Measurements from ENCODE around the gene HTR1D.

Gene HTR1D

DNA sequence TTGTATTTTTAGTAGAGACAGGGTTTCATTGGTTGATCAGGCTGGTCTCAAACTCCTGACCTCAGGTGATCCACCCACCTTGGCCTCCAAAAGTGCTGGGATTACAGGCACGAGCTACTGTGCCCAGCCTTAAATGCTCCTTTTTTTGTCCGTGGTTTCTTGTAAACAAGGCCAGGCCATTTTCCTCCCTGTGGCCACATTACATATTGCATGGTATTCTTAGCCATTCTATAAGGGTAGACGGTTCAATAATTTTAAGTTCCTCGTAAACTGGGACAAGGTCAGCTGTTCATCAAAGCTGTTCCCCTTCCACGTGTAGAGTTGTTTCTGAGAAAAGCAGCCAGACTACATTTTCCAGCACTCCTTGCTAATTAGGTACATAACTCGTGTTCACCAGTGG is 38.4 kb downstream of the HTR1D start:
- no peak for DNase-seq

DNA sequence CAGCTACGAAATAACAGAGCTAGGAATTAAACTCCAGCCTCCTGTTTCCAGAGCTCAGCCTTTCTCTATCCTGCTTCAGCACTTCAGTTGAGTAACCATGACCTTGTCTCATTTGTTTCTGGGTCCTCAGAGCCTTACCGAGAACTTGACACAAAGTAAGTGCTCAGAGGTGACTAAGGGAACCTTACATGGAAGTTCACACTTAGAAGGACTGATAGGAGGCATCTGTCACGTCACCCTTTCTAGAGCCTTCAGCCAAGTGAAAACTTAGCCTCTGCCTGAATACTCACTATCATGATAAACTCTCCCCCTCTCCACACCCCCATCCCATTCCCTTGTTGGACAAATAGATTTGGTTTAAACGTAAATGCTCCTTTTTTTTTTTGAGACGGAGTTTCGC is 38.9 kb downstream of the HTR1D start:
- DNase-seq = no peak

DNA sequence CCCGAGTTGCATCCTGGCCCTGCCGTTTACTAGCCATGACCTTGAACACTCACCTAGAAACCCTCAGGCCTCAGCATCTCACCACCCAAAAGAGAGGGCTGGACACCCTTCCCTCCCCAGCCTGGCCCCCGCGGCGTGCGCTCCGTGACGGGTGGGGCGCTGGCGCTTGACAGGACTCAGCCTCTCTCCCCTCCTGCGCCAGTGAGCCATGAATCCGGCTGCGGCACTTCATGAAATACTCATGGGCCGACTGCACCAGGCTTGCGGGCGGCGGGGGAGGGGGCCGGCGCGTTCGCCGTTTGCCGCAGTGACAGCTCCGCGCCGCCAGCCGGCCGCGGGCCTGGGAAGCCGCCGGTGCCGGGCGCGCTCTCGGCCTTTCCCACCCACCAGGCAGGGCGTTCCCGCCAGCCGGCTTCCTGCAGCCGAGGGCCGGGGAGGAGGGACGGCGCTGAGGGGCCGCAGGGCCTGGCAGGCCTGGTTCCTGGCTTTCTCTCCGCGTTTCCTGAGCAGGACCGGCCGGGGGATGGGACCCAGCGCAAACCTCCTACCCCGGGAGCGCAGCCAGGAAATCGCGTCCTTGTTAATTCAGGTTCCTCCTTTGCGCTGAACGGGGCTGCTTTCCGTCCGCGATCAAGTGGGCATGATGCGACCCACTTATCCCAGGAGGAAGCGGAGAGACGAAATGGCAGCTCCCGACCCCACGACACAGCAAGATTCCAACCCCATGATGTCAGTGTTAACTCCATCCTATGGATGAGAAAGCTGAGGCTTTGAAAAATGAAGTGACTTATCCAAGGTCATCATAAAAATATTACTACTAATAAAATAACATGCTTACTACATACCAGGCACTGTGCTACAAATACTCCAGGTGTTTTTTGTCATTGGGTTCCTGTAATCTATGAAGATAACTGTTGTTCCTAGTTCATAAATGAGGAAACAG is 39.6 kb downstream of the HTR1D start:
- DNase-seq = peak; percentile 57 to 63

DNA sequence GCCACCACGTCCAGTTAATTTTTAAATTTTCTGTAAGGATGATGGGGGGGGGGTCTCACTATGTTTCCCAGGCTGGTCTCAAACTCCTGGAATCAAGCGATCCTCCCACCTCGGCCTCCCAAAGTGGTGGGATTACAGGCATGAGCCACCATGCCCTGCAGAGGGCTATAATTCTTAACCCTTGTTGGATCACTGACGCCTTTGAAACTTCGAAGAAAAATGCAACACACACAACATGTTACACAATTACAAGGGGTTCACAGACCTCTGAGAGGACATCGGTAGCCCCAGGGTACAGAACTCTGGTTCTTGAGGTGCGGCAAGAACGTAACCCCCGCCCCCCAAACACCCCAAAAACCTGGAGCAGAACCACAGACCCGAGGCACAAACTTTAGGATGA is 40.3 kb downstream of the HTR1D start:
- DNase-seq = no peak

DNA sequence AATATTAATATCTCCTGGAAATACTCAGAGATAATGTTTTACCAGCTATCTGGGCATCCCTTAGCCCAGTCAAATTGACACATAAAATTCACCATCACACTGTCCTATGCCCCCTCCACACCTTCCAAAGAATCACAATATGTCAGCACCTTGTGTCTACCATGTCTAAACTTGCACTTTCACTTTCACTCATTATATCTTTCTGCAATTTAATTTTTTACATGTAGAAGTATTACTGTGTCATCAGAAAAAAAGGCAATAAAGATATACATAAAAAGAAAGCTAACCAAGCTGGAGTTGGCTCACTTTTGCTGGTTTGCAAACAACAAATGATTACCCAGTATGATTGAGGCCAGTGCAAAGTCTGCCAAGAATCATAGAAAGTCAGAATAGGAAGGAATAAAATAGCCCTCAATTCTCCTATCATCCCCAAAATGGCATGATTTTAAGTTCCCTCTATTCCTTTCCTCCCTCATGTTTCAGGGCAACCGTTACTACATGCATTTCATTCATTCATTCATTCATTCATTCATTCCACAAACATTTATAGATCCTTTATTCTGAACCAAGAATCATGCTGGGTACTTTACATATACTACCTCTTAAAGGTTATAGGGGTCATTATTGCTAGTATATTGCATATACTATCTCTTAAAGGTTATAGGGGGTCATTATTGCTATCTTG is 42.7 kb downstream of the HTR1D start:
- DNase-seq = no peak

DNA sequence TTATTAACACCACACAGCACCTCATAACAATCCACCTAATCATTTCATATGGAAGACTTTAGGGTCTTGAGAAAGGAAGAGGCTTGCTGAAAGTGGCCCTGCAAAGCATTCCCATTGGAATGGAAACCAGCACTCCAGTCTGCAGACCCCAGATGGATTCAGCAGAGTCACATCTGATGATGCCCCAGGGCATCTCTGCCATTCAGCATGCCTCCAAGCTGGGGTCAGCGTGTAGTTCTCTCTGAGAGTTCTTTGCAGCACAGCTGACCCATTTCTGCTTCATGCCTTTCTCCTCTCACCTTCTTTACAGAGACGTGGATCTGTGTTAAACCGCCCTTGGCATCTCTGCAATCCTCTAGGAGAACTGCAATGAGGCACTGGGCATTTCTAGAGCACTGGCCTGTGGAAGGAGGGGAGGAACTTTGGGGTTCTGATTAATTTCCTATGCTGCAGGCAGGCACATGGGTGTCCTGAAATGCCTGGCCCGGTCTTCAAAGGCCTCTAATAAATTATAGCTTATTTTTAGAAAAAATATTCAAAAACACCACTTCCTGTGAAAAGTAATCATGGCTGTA is 46.0 kb downstream of the HTR1D start:
- DNase-seq = no peak

DNA sequence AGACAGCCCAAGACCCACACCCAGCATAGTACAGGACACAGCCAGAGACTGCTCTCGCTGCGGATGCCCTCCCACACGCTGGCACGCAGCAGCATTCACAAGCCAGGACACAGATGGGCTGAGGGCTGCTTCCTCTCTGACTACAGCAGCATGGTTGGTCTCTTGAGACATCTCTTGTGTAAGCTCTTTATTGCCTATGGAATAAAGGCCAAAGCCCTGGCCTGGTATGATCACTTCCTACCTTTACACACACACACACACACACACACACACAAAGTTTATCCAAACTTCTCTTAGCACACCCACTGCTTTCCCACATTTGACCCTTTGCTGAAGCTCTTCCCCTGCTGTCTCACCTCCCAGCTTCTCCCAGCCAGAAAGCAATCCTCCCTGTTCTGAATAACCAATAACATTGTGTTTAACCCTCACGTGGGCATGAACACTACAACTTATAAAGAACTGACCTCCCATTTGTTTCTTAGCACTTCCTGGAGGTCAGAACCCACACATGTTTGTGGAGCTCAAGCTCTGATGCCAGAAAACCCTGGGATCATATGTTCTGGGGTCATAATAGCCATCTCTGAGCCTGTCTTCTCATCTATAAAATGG is 47.5 kb downstream of the HTR1D start:
- DNase-seq = peak in 1 of 2 experiments; percentile 27

DNA sequence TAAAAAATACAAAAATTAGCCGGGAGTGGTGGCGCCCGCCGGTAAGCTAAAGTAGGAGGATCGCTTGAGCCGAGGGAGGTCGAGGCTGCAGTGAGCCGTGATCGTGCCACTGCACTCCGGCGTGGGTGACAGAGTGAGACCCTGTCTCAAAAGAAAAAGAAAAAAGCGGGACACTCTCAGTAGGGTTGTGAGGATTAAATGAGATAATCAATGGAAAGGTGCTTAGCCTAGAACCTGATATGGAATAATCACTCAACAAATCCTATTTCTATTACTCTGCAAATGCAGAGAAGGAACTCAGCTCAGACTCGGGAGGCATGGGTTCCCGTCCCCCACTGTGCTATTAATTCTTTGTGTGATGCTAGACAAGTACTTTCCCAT is 48.1 kb downstream of the HTR1D start:
- no peak for DNase-seq

DNA sequence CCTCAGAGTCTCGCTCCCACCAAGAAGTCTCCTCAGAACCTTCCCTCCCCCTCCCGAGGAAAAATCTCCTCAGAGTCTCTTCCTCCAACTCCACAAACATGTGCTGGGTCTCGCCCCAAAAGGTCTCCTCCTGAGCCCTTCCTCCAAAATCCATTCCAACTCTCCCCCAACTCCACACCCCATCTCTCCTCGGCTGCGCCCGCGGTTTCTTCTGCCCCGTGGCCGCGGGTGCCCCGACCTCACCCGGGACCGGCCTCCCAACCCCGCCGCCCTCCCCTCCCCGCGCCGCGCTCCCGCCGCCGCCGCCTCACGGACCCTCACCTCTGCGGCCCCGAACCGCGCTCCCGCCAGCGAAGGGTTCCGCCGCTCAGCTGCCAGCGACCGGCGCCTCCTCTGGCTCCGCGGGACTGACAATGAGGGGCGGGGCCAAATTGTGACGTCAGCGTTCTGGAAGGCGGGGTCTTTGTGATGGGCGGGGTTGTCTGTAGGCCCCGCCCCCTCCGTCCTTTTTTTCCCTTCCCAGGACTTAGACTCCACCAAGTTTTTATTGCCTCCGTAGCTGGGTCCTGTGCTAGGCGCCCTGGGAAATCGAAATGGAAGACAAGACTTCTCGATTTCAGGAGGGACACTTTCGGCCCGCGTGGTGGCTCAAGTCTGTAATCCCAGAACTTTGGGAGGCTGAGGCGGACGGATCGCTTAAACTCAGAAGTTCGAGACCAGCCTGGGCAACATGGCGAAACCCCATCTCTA is 48.7 kb downstream of the HTR1D start, which contains the start of gene LUZP1:
LUZP1 (minus strand) TSS at position 412 of the 750 bp plus-strand sequence.
- peak; percentile 83 to 85 for DNase-seq

DNA sequence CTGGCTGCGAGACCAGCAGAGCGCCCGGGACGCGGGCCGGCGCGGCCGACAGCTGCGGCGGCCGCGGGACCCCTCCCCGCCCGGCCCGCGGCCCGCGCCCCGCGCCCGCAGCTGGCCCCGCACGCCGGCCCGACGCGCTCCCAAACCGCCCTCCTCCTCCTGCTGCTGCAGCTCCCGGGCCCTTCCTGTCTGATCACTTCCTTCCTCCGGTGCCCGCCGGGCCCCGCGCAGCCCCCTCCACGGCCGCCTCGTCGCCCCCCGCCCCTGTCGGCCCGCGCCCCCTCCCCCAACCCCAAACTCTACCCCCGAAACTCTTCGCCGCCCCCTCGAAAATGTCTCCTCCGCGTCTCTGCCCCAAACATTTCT is 49.2 kb downstream of the HTR1D start:
- peak; percentile 31 to 40 for DNase-seq

DNA sequence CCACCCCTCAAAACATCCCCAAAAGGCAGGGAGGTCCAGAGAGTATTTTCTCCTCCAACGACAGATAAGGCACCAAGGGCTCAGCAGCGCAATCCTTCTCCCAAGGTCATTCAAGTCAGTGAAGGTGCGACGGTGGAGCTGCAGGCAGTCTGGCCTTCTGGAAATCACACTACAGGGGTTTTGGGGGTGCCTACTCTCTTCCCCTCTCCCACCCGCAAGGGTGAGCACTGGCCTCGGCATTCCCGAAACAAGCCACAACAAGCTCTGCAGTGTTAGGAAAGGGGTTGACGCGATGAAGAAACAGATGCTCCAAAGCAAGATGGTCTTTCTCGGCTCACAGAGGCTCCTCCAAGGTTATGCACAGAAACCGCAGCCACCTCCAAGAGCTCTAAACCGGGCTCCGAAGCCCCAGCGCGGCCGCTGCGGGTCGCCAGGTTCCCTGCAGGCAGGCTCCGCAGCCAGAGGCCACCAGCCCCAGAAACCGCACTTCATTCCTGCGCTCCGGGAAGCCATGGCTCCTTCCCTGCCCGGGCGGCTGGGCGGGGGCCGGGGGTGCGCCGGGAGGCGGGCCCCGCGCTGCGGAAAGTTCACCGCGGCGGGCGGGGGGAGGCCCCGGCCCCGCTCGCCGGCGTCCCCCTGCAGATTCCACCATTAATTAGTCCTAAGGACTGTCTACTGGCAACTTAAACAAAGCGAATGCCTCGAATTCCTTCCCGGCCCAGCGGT is 49.8 kb downstream of the HTR1D start:
- peak; percentile 36 to 48 for DNase-seq

DNA sequence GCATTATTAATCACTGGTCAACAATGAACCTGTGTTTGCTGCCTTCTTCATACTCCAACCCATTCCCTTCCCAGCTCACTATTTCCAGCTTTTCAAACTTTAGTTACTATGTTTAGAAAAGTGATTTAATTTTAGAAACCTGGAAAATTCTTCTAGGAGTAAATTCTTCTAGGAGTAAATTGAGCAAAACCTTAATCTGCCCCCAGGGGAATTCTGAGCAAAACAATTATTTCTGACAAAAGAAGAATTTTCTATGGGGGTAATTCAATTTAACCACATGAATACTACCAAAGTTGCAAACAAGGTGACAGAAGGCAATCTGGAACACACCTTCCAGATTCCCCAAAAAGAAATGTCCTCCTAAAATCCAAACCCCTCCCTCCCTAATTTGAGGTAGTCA is 50.4 kb downstream of the HTR1D start:
- DNase-seq = no peak

DNA sequence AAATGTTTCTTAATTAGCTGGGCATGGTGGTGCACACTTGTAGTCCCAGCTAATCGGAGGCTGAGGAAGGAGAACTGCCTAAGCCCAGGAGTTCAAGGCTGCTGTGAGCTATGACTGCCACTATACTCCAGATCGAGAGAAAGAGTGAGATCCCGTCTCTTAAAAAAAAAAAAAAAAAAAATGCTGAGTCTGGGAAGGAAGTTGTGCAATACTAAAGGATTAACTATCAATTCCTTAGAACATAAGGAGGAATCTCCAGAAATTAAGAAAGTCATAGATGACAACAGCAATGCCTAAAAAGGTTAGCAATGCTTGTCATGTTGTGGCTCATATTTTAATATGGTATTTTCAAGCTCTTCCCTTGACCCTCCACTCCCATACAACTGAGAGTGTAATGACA is 53.9 kb downstream of the HTR1D start:
- DNase-seq = no peak

DNA sequence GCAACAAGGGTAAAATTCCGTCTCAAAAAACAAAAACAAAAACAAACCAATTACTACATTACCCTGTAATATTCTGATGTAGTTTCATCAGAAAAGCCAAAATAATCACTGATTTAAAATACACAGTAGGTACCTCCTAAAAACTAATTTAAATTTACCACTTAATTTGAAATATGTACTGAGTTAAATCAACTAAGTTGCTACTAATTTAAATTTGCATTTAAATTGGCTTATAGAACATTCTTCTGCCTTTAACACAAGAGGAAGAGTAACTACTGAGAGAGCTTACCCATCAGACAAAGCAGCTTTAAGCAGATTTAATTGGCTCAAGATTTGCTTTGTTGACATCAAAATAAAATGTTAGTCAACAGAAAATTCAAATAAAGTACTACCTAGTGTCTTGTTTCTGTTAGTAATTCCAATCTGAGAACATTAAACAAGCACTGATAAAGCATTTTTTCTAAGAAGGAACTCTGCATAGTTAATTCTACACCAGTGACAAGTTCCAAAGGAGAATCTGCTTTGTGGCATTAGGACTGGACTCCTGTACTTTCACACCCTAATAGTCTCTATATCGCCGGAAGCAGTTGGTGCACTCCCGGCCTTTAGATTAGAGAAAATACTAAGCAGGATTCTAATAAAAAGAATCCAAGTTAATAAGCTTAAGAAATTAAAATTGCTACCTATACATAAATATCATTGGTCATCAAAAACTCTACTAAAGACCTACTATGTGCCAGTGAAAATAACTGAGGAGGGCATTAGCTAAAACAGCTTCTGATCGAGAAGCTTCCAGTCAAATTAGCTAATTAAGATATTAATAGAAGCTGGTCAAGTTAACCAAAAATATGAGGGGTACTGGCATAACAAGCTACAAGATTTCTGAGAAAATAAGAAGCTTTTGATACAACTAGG is 57.1 kb downstream of the HTR1D start:
- DNase-seq = no peak

DNA sequence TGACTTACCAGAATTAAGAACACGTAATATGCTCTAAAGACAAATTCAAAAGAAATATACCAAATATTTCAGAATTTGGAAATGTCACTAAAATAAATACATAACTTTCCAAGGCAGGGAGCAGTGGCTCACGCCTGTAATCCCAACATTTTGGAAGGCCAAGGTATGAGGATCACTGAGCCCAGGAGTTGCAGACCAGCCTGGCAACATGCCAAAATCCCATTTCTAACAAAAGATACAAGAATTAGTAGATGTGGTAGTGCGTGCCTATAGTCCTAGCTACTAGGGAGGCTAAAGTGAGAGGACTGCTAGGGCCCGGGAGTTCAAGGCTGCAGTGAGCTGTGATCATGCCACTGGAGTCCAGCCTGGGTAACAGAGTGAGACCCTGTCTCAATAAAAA is 60.4 kb downstream of the HTR1D start:
- DNase-seq = no peak

DNA sequence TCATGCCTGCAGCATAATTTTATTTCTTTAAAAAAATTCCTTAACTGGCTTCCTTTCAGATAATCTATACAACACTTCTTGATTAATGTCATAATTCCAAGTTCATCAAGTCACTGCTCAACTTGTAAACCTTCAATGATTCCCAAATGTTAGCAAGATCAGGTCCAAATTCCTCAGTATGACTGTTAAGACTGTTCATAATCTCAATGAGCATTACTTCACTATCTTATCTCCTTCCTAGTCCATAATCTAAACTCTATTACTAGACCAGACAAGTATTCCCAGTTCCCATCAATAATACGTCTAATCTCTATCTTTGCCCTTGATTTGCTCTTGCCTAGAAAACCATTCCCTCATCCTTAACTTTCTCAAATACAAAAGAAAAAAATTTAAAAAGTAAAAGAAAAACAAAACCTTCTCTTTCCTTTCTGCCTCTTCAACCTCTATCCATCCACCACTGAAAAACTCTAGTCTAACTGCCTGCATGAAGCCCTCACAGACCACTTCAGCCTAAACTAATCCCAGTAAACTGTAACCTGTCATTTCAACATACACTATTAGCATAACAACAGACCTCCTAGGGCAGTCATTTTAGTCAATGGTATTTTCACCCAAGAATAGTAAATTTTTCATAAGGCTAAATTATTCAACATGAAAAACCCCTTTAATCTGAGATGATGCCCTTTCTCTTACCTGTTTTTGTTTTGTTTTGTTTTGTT is 64.2 kb downstream of the HTR1D start:
- no peak for DNase-seq

DNA sequence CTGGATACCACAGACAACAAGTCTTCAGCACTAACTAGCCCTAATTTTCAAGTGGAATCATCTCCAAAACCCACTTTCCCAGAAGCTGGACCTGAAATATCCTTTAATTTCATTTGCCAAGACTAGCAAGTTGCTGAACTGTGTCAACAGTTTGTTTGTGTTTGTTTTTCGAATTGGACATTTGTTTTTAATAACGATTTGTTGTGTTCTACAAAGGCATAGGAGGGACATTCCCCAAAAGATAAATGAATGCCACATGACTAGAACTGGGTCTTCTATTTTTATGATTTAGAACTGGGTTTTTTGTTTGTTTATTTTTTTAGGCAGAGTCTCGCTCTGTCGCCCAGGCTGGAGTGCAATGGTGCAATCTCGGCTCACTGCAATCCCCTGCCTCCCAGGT is 66.6 kb downstream of the HTR1D start:
- no peak for DNase-seq

DNA sequence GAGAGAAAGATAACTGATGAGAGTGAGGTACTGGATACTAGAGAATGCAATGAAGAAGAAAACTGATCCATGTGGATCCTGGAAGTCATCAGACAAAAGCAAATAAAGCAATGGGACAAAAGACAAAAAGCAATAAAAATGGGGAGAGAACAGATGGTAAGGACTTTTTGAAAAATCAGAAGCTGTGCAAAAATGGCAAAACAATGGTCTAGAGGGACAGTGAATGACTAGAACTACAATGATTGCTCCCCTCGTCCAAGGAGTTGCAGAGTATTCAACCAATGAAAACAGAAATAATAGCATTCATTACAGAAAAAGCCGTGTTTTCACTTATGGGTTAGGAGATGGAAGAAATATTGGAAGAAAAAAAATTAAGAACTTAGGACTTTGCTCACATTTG is 67.2 kb downstream of the HTR1D start:
- no peak for DNase-seq

DNA sequence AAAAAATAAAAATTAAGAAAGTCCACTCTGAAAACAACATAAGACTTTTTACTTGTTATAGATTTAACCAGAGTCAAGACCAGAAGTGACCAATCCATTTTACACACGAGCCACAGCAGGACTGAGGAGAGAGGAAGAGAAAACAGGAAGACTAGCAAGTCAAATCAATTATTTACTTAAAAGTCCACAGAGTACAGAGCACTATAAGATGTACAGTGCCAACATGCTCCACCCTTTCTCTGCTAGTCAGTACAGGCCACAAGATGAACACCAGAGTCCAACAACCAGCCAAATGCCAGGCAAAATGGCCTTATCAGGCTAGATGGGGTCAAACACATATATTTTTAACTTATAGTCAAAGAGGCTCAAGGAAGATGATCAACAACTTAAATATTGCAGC is 68.2 kb downstream of the HTR1D start:
- DNase-seq = no peak

DNA sequence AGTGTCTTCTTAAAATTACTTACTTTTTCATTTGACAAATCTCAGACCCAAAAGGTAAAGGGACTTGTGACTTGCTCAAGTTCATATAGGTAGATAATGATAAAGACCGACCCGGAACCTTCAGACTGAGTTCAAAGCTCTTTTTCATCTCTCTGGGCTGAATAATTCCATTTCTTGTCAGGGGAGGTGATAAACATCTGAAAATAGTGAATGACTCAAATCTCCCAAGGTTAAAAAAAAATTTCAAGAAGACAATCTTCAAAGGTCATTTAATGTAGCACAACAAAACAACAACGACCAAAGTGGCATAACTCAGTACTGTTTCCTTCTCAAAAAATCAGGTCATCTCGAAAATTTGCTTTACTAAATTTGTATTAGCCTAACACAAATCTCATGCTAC is 69.2 kb downstream of the HTR1D start:
- DNase-seq = no peak
